Muscle layer of duodenum (tissue), 2 donors: Measurements from ENCODE around the gene ASB7.
"Not testable (repeated sequence)": the region's sequence is repeated elsewhere in the genome, so short reads cannot be mapped to it uniquely, and the experiment has no call there.

Source experiments
- H3K27ac ChIP-seq: one replicate; pipeline ENCODE4 v1.7.0; 2013; ENCODE audit warnings: mild to moderate bottlenecking, low read length
- H3K27me3 ChIP-seq: one replicate; pipeline ENCODE4 v1.7.0; 2013; ENCODE audit warnings: low read depth, mild to moderate bottlenecking, control low read depth, low read length
- H3K36me3 ChIP-seq, 2 donors: one replicate each; pipeline ENCODE4 v1.7.0; 2013; ENCODE audit warnings: low read length in 2 of 2, control low read depth in 1 of 2, mild to moderate bottlenecking in 1 of 2; ENCODE audit not compliant: insufficient read depth in 2 of 2, control insufficient read depth in 1 of 2
- H3K4me1 ChIP-seq, 2 donors: one replicate each; pipeline ENCODE4 v1.7.0; 2013; ENCODE audit warnings: low read length in 2 of 2, mild to moderate bottlenecking in 2 of 2, control low read depth in 1 of 2, moderate library complexity in 1 of 2; ENCODE audit not compliant: insufficient read depth in 2 of 2, control insufficient read depth in 1 of 2
- H3K4me3 ChIP-seq, 2 donors: one replicate each; pipeline ENCODE4 v1.7.0; 2013; ENCODE audit warnings: low read length in 2 of 2, low read depth in 1 of 2, mild to moderate bottlenecking in 1 of 2
- H3K9me3 ChIP-seq, 2 donors: one replicate each; pipeline ENCODE4 v1.7.0; 2013; ENCODE audit warnings: low read length in 2 of 2, control low read depth in 1 of 2, mild to moderate bottlenecking in 1 of 2; ENCODE audit not compliant: control insufficient read depth in 1 of 2
- donor health status: healthy.

Gene ASB7

DNA sequence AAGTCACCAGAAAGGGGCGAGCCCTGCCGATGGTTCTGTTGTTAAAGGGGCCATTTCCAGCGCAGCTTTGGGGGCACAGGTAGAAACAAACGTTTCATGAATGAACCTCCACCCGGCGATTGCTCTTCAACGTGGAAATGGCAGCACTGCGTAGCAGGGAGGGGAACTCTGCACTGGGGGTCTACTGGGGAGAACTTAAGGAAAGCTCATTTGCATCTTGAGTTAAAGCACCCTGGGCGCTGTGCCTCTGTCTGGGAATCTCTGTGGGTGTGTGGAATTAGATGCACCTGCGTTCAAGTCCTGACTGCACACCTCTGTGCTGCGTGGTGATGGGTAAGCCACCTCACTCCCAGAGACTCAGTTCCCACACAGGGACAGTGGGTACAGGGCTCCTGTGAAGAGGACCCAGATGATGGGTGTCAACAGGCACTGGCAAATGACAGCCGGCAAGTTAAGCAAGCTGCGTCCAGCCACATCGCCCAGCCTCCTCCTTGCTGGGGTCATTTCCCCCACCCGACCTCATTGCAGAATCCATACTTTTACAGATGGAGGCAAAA is 68.8 kb downstream of the ASB7 start:
- Histone ChIP-seq H3K4me1 (peaks cover 3 to 4% of the 10 kb centered on the region in 2 donors), H3K9me3 (no peaks in the 10 kb centered on the region), H3K4me3 (no peak overlapping the region), H3K27me3 (no peaks in the 10 kb centered on the region), H3K27ac (no peak overlapping the region), H3K36me3 (no peaks in the 10 kb centered on the region)

- H3K27ac ChIP-seq, result peak overlapping the region; percentile 21
- no peaks in the 10 kb centered on the region for H3K27me3 ChIP-seq
- H3K36me3 ChIP-seq, result no peaks in the 10 kb centered on the region
- no peak overlapping the region for H3K4me3 ChIP-seq
- no peaks in the 10 kb centered on the region for H3K9me3 ChIP-seq
- peaks cover 3 to 4% of the 10 kb centered on the region in 2 donors for H3K4me1 ChIP-seq
Observed at GRCh38 chr15:100671858-100672543, 69.6 kb downstream of the ASB7 start.

- Histone ChIP-seq H3K27me3 (no peaks in the 10 kb centered on the region), H3K9me3 (no peaks in the 10 kb centered on the region), H3K4me1 (peaks cover 0 to 3% of the 10 kb centered on the region in 2 donors), H3K36me3 (no peaks in the 10 kb centered on the region), H3K27ac (no peak overlapping the region), H3K4me3 (no peak overlapping the region)
Observed at GRCh38 chr15:100672959-100673358, 70.6 kb downstream of the ASB7 start.

- not testable (repeated sequence) for H3K27me3 ChIP-seq, H3K9me3 ChIP-seq, H3K4me3 ChIP-seq, H3K36me3 ChIP-seq, H3K27ac ChIP-seq, H3K4me1 ChIP-seq
Observed at GRCh38 chr15:100679151-100679550, 76.8 kb downstream of the ASB7 start.

DNA sequence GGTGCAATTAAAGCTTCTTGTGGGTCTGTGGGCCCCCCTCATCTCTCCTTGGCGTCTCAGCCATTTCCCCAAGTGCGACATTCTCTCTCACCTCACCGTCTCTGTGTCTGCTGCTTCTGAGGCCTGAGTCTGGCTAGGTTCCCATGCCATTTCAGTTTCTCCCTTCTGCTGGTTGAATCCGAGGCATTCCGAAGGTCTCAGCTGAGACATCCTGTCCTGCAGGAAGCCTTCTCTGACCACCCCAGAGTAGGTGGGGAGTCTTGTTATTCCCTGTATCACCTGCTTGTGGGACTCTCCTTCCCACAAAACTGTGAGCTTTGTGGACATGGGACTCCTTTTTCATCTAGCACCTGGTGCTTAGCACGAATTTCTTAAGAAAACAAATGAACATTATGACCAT is 78.3 kb downstream of the ASB7 start:
- peaks cover 0 to 9% of the 10 kb centered on the region in 2 donors for H3K4me1 ChIP-seq

GRCh38 chr15:100681335-100681746 is 79.0 kb downstream of the ASB7 start:
- no peak overlapping the region for H3K4me3 ChIP-seq
- H3K27me3 ChIP-seq, result no peaks in the 10 kb centered on the region
- peaks cover 0 to 9% of the 10 kb centered on the region in 2 donors for H3K4me1 ChIP-seq
- no peaks in the 10 kb centered on the region for H3K36me3 ChIP-seq
- H3K9me3 ChIP-seq, result no peaks in the 10 kb centered on the region
- no peak overlapping the region for H3K27ac ChIP-seq

More for the DNA sequence above, 78.3 kb downstream of the ASB7 start:
- no peak overlapping the region for H3K4me3 ChIP-seq
- no peak overlapping the region for H3K27ac ChIP-seq
- no peaks in the 10 kb centered on the region for H3K36me3 ChIP-seq
- no peaks in the 10 kb centered on the region for H3K9me3 ChIP-seq
- no peaks in the 10 kb centered on the region for H3K27me3 ChIP-seq

- Histone ChIP-seq H3K36me3 (no peaks in the 10 kb centered on the region), H3K4me1 (peaks cover 0 to 9% of the 10 kb centered on the region in 2 donors), H3K27me3 (no peaks in the 10 kb centered on the region), H3K27ac (no peak overlapping the region), H3K9me3 (no peaks in the 10 kb centered on the region), H3K4me3 (no peak overlapping the region)
Observed at GRCh38 chr15:100682468-100682867, 80.1 kb downstream of the ASB7 start.

DNA sequence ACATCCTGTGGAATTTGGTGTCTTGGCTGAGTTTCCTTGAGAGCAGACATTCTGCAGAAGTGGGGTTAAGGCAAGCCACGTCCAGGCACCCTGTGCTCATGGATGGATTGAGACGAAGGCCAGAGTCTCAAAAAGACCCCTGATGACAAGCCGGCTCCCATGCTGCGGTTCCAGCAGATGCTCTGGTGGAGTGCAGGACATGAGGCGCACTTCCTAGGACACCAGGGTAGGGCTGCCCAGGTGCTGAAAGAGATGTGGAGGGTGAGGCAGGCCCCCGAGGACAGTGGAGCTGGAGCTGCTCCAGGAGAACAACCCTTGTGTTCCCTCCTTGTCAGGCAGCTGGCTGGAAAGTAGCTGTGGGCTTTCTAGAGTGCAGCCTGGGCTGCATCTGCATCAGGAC is 81.0 kb downstream of the ASB7 start:
- no peaks in the 10 kb centered on the region for H3K36me3 ChIP-seq
- peaks cover 0 to 13% of the 10 kb centered on the region in 2 donors for H3K4me1 ChIP-seq
- H3K4me3 ChIP-seq, result no peak overlapping the region
- H3K9me3 ChIP-seq, result no peaks in the 10 kb centered on the region
- H3K27me3 ChIP-seq, result no peaks in the 10 kb centered on the region
- H3K27ac ChIP-seq, result no peak overlapping the region

DNA sequence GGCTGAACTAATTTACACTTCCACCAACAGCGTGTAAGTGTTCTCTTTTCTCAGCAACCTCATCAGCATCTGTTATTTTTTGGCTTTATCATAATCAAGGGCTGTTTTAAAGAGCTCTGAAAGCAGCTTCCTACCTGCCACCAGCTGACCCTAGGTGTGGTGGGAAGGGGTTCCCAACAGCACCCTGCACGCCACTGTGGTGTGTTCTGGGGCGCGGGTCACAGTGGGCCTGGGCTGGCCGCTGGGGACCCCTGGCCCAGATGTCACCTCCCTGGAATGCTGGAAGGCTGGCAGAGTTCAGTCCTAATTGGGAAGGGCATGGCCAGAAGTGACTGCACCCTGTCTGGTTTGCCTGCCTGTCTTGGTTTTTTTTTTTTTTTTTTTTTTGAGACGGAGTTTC is 82.2 kb downstream of the ASB7 start:
- Histone ChIP-seq H3K27me3 (no peaks in the 10 kb centered on the region), H3K4me3 (no peak overlapping the region), H3K27ac (no peak overlapping the region), H3K4me1 (peaks cover 0 to 13% of the 10 kb centered on the region in 2 donors), H3K36me3 (no peaks in the 10 kb centered on the region), H3K9me3 (no peaks in the 10 kb centered on the region)

GRCh38 chr15:100686021-100686724 is 83.8 kb downstream of the ASB7 start:
- no peaks in the 10 kb centered on the region for H3K9me3 ChIP-seq
- peaks cover 0 to 13% of the 10 kb centered on the region in 2 donors for H3K4me1 ChIP-seq
- H3K4me3 ChIP-seq, result no peak overlapping the region
- H3K27me3 ChIP-seq, result no peaks in the 10 kb centered on the region
- no peak overlapping the region for H3K27ac ChIP-seq
- no peaks in the 10 kb centered on the region for H3K36me3 ChIP-seq

DNA sequence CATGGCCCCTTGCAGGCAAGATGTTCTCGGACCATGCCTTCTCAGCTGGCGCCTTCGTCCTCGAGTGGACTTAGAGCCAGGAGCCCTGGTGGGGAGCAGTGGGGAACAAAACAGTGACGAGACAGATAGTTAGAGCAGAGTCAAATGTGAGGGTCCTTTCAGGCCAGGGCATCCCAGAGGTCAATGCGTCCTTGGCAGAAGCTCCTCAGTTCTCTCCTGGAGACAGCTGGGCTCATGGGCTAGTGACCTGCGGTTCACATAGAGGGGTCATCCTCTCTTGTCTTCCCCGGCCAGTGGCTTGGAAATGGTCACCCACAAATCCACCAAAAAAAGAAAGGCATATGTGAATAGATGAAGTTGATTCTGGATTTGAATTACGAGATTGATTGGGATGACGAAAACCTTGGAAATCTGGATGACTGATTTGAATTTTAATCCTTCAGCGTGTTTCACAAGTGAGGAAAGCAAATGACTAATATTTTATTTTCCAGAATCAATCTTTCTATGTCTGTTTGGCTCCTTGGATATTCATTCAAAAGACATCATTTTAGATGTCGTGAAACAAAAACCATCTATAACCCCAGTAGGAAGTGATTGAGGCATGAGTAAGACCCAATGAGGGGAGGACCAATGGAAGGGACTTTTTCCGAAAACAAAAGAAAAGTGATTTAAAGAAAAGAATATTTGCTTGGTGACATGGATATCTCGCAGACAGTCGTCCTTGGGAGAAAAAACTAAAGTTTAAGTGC is 84.5 kb downstream of the ASB7 start:
- Histone ChIP-seq H3K4me3 (no peak overlapping the region), H3K9me3 (no peaks in the 10 kb centered on the region), H3K27ac (peak overlapping the region; percentile 59), H3K4me1 (peaks cover 0 to 13% of the 10 kb centered on the region in 2 donors), H3K36me3 (no peaks in the 10 kb centered on the region), H3K27me3 (no peaks in the 10 kb centered on the region)
